ENCODE data around the gene MAPK13.

The MAPK13 gene

DNA sequence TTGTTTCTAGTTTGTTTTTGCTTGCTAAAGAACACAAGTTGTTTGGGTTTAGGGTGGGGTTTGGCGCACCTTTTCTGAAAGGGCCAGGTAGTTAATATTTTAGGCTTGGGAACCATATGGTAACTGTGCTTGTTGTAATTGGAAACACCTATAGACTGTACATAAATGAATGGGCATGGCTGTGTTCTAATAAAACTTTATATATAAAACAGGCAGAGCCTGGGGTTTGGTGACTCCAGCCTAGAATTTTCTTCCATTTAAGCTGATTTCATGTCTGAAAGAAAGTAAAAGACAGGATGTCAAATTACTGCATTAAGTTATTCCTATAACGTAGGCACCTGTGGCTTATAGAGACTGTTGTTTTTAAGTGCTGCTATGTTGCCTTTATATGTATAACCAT is 36.1 kb upstream of the MAPK13 start (continued):
- TF ChIP-seq, protein P1, sequence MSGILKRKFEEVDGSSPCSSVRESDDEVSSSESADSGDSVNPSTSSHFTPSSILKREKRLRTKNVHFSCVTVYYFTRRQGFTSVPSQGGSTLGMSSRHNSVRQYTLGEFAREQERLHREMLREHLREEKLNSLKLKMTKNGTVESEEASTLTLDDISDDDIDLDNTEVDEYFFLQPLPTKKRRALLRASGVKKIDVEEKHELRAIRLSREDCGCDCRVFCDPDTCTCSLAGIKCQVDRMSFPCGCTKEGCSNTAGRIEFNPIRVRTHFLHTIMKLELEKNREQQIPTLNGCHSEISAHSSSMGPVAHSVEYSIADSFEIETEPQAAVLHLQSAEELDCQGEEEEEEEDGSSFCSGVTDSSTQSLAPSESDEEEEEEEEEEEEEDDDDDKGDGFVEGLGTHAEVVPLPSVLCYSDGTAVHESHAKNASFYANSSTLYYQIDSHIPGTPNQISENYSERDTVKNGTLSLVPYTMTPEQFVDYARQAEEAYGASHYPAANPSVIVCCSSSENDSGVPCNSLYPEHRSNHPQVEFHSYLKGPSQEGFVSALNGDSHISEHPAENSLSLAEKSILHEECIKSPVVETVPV (CRISPR knock-in tag; IDR thresholded peaks at IDR 0.05), result no peak

DNA sequence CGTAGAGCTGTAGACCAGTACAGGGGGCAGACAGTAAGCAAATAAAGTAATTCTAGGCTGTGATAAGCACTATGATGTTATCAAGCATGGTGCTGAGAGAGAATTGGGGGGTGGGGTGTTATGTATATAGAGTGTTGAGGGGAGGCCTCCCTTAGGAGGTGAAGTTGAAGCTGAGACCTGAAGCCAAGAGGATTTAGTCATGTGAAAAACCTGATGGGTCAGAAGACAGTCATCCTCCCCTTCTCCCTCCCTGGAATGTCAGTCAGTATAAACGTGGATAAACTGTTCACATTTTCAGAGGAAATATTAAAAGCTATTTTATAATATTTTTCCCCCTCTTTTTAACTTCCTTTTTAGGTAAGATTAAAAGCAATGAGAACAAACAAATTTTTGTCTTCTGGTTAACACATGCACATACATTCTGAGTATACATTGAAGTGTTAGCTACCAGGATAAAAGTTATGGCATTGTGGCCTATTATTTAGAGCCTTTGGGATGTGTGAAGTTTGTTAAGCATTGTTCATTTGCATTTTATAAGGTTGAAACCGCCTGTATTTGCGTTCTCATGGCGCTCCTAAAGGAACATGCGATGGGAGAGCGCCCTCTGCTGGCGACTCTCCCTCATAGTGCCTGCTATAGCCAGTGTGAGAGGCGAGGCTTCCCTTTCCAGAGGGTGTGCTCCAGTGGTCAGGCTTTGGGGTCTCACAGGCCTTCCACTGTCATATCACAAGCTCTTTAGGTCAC is 35.4 kb upstream of the MAPK13 start:
- TF ChIP-seq TCF4 (CRISPR knock-in tag; IDR thresholded peaks at IDR 0.05; ENCODE audit: borderline replicate concordance) (no peak), GLIS3 (CRISPR knock-in tag; IDR thresholded peaks at IDR 0.05) (no peak), ARNTL (CRISPR knock-in tag; IDR thresholded peaks at IDR 0.05; ENCODE audit: borderline replicate concordance, low read depth) (no peak), PPARA (CRISPR knock-in tag; IDR thresholded peaks at IDR 0.05; ENCODE audit: borderline replicate concordance) (no peak), ISL1 (CRISPR knock-in tag; IDR thresholded peaks at IDR 0.05) (no peak)
- TF ChIP-seq, protein P2, sequence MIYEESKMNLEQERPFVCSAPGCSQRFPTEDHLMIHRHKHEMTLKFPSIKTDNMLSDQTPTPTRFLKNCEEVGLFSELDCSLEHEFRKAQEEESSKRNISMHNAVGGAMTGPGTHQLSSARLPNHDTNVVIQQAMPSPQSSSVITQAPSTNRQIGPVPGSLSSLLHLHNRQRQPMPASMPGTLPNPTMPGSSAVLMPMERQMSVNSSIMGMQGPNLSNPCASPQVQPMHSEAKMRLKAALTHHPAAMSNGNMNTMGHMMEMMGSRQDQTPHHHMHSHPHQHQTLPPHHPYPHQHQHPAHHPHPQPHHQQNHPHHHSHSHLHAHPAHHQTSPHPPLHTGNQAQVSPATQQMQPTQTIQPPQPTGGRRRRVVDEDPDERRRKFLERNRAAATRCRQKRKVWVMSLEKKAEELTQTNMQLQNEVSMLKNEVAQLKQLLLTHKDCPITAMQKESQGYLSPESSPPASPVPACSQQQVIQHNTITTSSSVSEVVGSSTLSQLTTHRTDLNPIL (CRISPR knock-in tag; IDR thresholded peaks at IDR 0.05; ENCODE audit: low read depth), result no peak
- ATAC-seq, result peak; percentile 98

DNA sequence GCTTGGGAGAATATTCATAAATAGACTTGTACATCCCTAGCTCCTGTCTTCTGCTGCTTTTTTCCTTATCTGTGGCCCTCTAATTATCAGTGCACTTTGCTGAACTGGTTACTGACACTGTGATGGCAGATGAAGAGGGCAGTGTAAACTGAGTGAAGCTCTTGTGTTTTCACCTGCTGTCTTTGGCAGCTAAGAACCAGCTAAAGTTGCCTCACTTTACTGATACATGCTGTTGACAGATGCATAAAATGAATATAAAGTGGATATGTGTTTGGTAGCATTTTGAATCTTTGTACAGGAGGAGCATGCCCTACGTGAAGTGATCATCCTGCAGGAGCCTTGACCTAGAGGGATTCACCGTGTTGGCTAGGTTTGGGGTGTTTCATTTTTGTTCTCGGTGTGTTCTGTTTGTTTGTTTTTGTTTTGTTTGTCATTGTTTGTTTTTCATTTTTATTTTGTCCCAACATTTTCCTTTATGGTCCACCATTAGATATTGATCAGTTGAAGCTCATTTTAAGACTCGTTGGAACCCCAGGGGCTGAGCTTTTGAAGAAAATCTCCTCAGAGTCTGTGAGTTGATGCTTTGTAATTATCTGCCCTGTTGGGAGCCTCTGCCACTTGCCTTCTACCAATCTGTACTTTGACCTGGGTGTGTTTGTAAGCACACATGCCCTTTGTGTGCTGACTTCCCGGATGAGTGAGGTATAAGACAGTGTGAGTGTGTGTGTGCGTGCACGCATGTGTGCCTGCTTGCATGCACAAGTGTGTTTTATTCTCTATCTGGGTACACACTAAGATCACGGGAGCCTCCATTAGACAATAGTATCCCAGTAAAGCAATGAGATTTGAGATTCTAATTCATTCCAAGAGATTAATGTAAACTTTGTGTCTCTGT is 34.6 kb upstream of the MAPK13 start:
- ATAC-seq, result peak; percentile 41
- TF ChIP-seq RARB (CRISPR knock-in tag; IDR thresholded peaks at IDR 0.05) (no peak), ZC3H10 (CRISPR knock-in tag; IDR thresholded peaks at IDR 0.05) (no peak), PPARA (CRISPR knock-in tag; IDR thresholded peaks at IDR 0.05; ENCODE audit: borderline replicate concordance) (no peak), ISL1 (CRISPR knock-in tag; IDR thresholded peaks at IDR 0.05) (no peak)

DNA sequence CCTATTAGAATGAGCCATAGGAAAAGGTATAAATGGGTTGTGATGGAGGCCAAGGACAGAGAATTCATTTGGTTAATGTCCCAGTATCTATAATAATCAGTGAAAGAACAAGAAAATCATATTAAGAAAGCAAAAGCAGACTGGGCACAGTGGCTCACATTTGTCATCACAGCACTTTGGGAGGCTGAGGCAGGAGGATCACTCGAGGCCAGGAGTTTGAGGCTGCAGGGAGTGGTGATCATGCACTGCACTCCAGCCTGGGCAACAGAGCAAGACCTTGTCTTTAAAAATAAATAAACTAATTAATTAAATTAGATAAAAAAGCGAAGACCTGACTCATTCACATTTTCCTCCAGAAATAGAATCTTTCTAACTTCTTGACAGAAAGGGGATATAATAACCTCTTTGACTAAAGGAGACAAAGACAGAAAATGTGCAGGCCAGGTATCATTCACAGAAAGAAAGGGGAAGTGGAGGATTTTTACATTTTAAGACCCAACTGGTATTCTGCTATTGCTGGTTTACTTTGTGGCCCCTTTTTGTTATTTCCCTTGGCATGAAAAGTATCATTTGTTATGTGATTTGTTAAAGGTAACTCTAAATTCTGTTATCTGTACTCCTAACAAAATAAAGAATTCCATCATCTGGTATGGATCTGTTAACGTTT is 31.9 kb upstream of the MAPK13 start:
- TF ChIP-seq TOX (CRISPR knock-in tag; IDR thresholded peaks at IDR 0.05; ENCODE audit: borderline replicate concordance) (no peak), ESRRG (CRISPR knock-in tag; IDR thresholded peaks at IDR 0.05) (no peak), SNAI2 (CRISPR knock-in tag; IDR thresholded peaks at IDR 0.05) (no peak), ZNF8 (CRISPR knock-in tag; IDR thresholded peaks at IDR 0.05) (no peak), ZFP3 (CRISPR knock-in tag; IDR thresholded peaks at IDR 0.05) (no peak), PPARA (CRISPR knock-in tag; IDR thresholded peaks at IDR 0.05; ENCODE audit: borderline replicate concordance) (no peak), ARNTL (CRISPR knock-in tag; IDR thresholded peaks at IDR 0.05; ENCODE audit: borderline replicate concordance, low read depth) (no peak), OSR1 (CRISPR knock-in tag; IDR thresholded peaks at IDR 0.05) (no peak), ZNF70 (CRISPR knock-in tag; IDR thresholded peaks at IDR 0.05) (no peak), ZFP30 (CRISPR knock-in tag; IDR thresholded peaks at IDR 0.05) (no peak)
- TF ChIP-seq, protein P2 (CRISPR knock-in tag; IDR thresholded peaks at IDR 0.05; ENCODE audit: low read depth), result no peak
- TF ChIP-seq, protein P3, sequence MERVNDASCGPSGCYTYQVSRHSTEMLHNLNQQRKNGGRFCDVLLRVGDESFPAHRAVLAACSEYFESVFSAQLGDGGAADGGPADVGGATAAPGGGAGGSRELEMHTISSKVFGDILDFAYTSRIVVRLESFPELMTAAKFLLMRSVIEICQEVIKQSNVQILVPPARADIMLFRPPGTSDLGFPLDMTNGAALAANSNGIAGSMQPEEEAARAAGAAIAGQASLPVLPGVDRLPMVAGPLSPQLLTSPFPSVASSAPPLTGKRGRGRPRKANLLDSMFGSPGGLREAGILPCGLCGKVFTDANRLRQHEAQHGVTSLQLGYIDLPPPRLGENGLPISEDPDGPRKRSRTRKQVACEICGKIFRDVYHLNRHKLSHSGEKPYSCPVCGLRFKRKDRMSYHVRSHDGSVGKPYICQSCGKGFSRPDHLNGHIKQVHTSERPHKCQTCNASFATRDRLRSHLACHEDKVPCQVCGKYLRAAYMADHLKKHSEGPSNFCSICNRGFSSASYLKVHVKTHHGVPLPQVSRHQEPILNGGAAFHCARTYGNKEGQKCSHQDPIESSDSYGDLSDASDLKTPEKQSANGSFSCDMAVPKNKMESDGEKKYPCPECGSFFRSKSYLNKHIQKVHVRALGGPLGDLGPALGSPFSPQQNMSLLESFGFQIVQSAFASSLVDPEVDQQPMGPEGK (CRISPR knock-in tag; IDR thresholded peaks at IDR 0.05; ENCODE audit: borderline replicate concordance), result no peak
- TF ChIP-seq, protein P4, sequence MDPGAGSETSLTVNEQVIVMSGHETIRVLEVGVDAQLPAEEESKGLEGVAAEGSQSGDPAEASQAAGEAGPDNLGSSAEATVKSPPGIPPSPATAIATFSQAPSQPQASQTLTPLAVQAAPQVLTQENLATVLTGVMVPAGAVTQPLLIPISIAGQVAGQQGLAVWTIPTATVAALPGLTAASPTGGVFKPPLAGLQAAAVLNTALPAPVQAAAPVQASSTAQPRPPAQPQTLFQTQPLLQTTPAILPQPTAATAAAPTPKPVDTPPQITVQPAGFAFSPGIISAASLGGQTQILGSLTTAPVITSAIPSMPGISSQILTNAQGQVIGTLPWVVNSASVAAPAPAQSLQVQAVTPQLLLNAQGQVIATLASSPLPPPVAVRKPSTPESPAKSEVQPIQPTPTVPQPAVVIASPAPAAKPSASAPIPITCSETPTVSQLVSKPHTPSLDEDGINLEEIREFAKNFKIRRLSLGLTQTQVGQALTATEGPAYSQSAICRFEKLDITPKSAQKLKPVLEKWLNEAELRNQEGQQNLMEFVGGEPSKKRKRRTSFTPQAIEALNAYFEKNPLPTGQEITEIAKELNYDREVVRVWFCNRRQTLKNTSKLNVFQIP (CRISPR knock-in tag; IDR thresholded peaks at IDR 0.05; ENCODE audit: borderline replicate concordance, low read depth), result no peak

More for the DNA sequence above, 31.9 kb upstream of the MAPK13 start:
- ATAC-seq, result no peak

All from SK-N-SH treated with all-trans-retinoic acid at 6 μM for 48 hours (cell line).